Mucosa of stomach (tissue), 1 donor: ENCODE measurements around the gene IQCE.
"Not testable (repeated sequence)": the region's sequence is repeated elsewhere in the genome, so short reads cannot be mapped to it uniquely, and the experiment has no call there.

Experiments
- H3K27me3 ChIP-seq: one replicate; pipeline ENCODE4 v1.7.0; 2013; ENCODE audit warnings: mild to moderate bottlenecking, low read length; ENCODE audit not compliant: control insufficient read depth, insufficient read depth
- H3K36me3 ChIP-seq: one replicate; pipeline ENCODE4 v1.7.0; 2013; ENCODE audit warnings: low read length; ENCODE audit not compliant: control insufficient read depth, insufficient read depth
- H3K4me1 ChIP-seq: one replicate; pipeline ENCODE4 v1.7.0; 2013; ENCODE audit warnings: mild to moderate bottlenecking, low read length; ENCODE audit not compliant: control insufficient read depth, insufficient read depth
- H3K4me3 ChIP-seq: one replicate; pipeline ENCODE4 v1.7.0; 2013; ENCODE audit warnings: low read length
- H3K9ac ChIP-seq: one replicate; pipeline ENCODE4 v1.7.0; 2013; ENCODE audit warnings: mild to moderate bottlenecking, low read length, moderate library complexity
- H3K9me3 ChIP-seq: one replicate; pipeline ENCODE4 v1.7.0; 2013; ENCODE audit warnings: mild to moderate bottlenecking, low read length, moderate library complexity; ENCODE audit not compliant: control insufficient read depth
- donor health status: Pancreatic carcinoma.

Gene IQCE

DNA sequence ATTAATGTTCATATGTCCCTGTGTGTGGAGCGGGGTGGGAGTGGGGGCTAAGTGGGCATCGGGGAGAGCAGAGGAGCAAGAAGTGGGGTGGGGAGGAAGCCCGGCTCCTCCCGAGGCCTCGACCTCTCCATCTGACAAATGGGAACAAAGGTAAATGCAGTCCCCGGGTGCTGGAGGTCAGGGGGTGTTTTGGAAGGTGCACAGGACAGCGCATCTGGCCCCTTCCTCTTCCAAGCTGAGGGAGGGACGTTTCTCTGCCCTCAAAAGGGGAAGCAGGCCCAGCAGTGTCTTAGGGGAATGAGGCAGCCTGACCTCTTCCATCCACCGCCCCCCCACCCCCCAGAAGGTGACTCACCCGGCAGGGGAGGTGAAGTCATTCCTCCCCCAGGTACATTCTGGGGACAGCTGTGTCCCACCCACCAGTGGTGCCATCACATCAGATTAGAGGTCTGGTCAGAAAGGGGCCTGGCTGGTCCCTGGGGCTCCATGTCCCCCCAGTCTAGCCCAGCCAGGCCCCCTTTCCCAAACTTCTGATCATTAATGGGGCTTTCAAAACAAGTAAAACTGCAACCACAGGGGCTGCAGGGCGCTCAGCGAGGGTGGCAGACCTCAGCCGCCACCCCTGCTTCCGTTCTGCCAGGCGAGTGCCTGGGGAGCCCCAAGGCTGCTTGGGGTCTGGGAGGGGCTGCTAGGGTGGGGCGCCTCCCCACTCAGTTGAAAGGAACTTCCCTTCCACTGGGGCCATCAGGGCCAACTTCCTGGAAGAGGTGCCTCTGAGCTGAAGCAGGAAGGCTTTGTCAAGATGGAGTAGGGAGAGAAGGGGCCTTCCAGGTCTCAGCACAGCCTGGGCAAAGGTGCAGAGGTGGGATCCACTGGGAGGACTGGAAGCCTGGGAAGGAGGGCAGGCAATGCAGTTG is 28.4 kb upstream of the IQCE start:
- Histone ChIP-seq H3K9ac (peak overlapping the region; percentile 36), H3K4me1 (peaks cover 59% of the 10 kb centered on the region), H3K4me3 (no peak overlapping the region), H3K36me3 (peaks cover 28% of the 10 kb centered on the region), H3K27me3 (no peaks in the 10 kb centered on the region), H3K9me3 (no peaks in the 10 kb centered on the region)

DNA sequence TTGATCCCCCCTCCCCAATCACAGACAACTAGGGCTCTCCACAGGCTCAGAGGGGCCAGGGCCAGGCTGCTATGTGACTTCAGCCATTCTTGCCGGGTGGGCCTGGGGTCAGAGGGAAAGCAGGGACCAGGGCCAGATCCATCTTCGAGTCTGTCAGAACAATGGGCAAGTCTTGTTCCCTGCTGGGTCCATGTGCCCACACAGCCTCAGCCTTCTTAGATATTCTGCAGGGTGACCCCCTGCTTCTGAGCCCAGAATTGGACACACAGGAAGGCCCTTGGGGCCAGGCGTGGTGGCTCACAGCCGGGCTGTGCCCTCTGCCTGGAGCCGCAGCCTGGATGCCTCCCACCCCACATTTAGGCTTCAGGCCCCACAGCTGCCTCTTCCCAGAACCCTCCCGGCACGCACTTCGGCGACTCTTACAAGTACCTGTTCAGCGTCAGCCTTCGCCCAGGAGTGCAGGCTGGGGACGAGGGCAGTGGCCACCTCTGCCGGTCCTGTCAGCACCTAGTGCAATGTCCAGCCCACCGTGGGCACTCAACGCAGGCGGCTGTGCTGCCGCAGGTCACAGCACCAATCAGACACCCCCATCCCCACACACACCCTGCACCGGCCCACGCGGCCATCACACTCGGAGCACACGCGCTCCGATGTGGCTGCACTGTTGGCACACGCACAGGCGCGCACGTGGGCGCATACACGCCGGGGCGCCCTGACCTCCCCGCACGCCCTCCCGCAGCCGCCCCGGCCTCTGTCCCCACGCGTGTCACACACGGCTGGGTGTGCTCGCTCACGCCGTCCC is 27.6 kb upstream of the IQCE start:
- not testable (repeated sequence) for H3K27me3 ChIP-seq, H3K9ac ChIP-seq, H3K9me3 ChIP-seq, H3K4me3 ChIP-seq
- peaks cover 20% of the 10 kb centered on the region for H3K36me3 ChIP-seq
- H3K4me1 ChIP-seq = peaks cover 50% of the 10 kb centered on the region

GRCh38 chr7:2531796-2532110 is 27.0 kb upstream of the IQCE start:
- not testable (repeated sequence) for H3K9ac ChIP-seq, H3K4me3 ChIP-seq, H3K27me3 ChIP-seq, H3K9me3 ChIP-seq
- Histone ChIP-seq H3K36me3 (peaks cover 14% of the 10 kb centered on the region), H3K4me1 (peaks cover 45% of the 10 kb centered on the region)

DNA sequence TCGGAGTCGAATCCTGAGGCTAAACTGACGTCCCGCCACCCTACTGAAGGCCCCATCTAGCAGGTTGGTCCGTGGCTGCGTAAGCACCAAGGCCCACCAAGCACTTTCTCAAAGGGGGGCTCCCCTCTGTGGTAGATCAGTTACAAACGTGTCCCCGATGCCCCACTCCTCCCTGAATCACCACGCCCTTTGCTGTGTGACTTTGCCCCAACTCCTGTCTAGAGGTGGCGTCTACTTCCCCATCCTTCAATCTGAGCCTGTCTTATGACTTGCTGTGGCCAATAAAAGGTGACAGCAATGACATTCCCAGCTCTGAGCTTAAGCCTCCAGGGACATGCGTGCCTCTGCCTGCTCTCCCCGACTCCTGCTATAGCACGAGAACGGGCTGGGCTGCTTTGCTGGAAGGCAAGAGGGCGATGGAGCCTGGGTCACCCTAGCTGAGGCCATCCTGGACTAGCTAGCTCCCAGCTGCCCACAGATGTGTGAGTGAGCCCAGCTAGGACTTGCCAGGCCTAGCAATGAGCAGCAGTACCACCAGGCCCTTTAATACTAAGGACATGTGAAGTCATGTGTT is 26.5 kb upstream of the IQCE start:
- peaks cover 40% of the 10 kb centered on the region for H3K4me1 ChIP-seq
- H3K9ac ChIP-seq, H3K4me3 ChIP-seq, H3K9me3 ChIP-seq, H3K27me3 ChIP-seq, H3K36me3 ChIP-seq: not testable (repeated sequence)

GRCh38 chr7:2532816-2533215 is 26.0 kb upstream of the IQCE start:
- H3K36me3 ChIP-seq, H3K9me3 ChIP-seq, H3K27me3 ChIP-seq, H3K4me3 ChIP-seq, H3K9ac ChIP-seq: not testable (repeated sequence)
- peaks cover 34% of the 10 kb centered on the region for H3K4me1 ChIP-seq

- H3K9me3 ChIP-seq, H3K27me3 ChIP-seq, H3K36me3 ChIP-seq, H3K9ac ChIP-seq, H3K4me3 ChIP-seq: not testable (repeated sequence)
- H3K4me1 ChIP-seq = peaks cover 27% of the 10 kb centered on the region
These were observed 25.2 kb upstream of the IQCE start for GRCh38 chr7:2533566-2533965.

DNA sequence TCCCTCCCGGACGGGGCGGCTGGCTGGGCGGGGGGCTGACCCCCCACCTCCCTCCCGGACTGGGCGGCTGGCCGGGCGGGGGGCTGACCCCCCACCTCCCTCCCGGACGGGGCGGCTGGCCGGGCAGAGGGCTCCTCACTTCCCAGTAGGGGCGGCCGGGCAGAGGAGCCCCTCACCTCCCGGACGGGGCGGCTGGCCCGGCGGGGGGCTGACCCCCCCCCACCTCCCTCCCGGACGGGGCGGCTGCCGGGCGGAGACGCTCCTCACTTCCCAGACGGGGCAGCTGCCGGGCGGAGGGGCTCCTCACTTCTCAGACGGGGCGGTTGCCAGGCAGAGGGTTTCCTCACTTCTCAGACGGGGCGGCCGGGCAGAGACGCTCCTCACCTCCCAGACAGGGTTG is 24.6 kb upstream of the IQCE start:
- H3K9me3 ChIP-seq, H3K36me3 ChIP-seq, H3K4me3 ChIP-seq, H3K9ac ChIP-seq, H3K27me3 ChIP-seq: not testable (repeated sequence)
- peaks cover 21% of the 10 kb centered on the region for H3K4me1 ChIP-seq

GRCh38 chr7:2535872-2536627 is 22.7 kb upstream of the IQCE start:
- peaks cover 11% of the 10 kb centered on the region for H3K36me3 ChIP-seq
- not testable (repeated sequence) for H3K4me3 ChIP-seq, H3K4me1 ChIP-seq, H3K9ac ChIP-seq, H3K9me3 ChIP-seq, H3K27me3 ChIP-seq

GRCh38 chr7:2537981-2538851 is 20.6 kb upstream of the IQCE start:
- no peak overlapping the region for H3K4me3 ChIP-seq
- peaks cover 11% of the 10 kb centered on the region for H3K36me3 ChIP-seq
- no peaks in the 10 kb centered on the region for H3K4me1 ChIP-seq
- H3K27me3 ChIP-seq = no peaks in the 10 kb centered on the region
- H3K9me3 ChIP-seq = no peaks in the 10 kb centered on the region
- H3K9ac ChIP-seq = no peak overlapping the region

GRCh38 chr7:2539031-2539911 is 19.5 kb upstream of the IQCE start:
- no peak overlapping the region for H3K4me3 ChIP-seq
- H3K4me1 ChIP-seq = no peaks in the 10 kb centered on the region
- H3K9me3 ChIP-seq = no peaks in the 10 kb centered on the region
- H3K27me3 ChIP-seq = no peaks in the 10 kb centered on the region
- H3K36me3 ChIP-seq = peaks cover 11% of the 10 kb centered on the region
- no peak overlapping the region for H3K9ac ChIP-seq
